Kidney epithelial cell (primary cell): ENCODE data around the gene TSPO2. TPM values are rescaled to one million over a fixed set of nuclear protein-coding genes. Genes with fewer than 3 reads are reported as not detected.

ENCODE experiments used
- DNase-seq: peaks from one replicate; pipeline ENCODE4 v3.0.0-alpha.2; 2010; ENCODE audit warnings: low read depth
- H3K27me3 ChIP-seq: 2 replicates; pipeline ENCODE4 v1.6.0; 2011; ENCODE audit warnings: low read length; ENCODE audit not compliant: control insufficient read depth, insufficient read depth
- H3K36me3 ChIP-seq: 2 replicates; pipeline ENCODE4 v1.5.1; 2011; ENCODE audit warnings: low read length; ENCODE audit not compliant: control insufficient read depth, insufficient read depth
- H3K4me3 ChIP-seq: 2 replicates; pipeline ENCODE4 v1.5.1; 2011; ENCODE audit warnings: low read depth, mild to moderate bottlenecking, control low read depth, low read length
- CTCF ChIP-seq: IDR thresholded peaks from 2 replicates; pipeline ENCODE4 v1.5.1; 2011; ENCODE audit warnings: mild to moderate bottlenecking, moderate library complexity, low read length, control low read depth, inconsistent platforms; ENCODE audit not compliant: insufficient read depth, poor library complexity, severe bottlenecking
- total RNA-seq: library from RNA; depleted of rRNA; stranded (reverse); fragments of >200 nt; gene quantifications from 2 replicates; pipeline ENCODE4 v1.2.3, GENCODE V29; 2015

Gene TSPO2
- total RNA-seq, 1 donor from 2014 or later: not detected

- Histone ChIP-seq H3K4me3 (no peak overlapping the region), H3K27me3 (no peaks in the 10 kb centered on the region), H3K36me3 (no peaks in the 10 kb centered on the region)
- TF ChIP-seq CTCF: no peak
- DNase-seq: no peak
Observed at GRCh38 chr6:41055149-41055548, 12.9 kb downstream of the TSPO2 start.

GRCh38 chr6:41056768-41057490 lies 14.7 kb downstream of the TSPO2 start:
- Histone ChIP-seq H3K27me3 (no peaks in the 10 kb centered on the region), H3K36me3 (no peaks in the 10 kb centered on the region), H3K4me3 (no peak overlapping the region)
- no peak for DNase-seq
- no peak for TF ChIP-seq CTCF

- no peak for DNase-seq
- H3K4me3 ChIP-seq: no peak overlapping the region
Observed at GRCh38 chr6:41058783-41059181, 16.5 kb downstream of the TSPO2 start.

DNA sequence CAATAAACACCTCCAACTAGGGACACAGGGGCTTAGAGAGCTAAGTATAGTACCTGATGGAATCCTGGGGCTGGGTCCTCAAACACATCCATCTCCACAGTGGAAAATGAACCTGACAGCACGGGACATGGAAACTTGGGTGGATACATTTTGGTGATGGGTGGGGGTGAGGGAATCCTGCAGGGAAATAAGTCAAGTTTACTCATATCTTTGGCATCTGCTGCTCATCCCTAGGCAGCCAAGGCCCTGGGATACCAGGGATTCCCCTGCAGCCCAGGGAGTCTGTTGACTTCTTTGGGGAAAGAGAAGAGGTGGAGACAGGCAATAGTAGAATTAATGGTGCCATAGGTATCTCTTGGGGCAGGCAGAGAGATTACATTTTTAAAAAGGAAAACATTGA lies 17.3 kb downstream of the TSPO2 start:
- H3K4me3 ChIP-seq: no peak overlapping the region
- DNase-seq: no peak
- no peaks in the 10 kb centered on the region for H3K27me3 ChIP-seq
- no peaks in the 10 kb centered on the region for H3K36me3 ChIP-seq
- no peak for TF ChIP-seq CTCF

More at GRCh38 chr6:41058783-41059181, 16.5 kb downstream of the TSPO2 start:
- no peak for TF ChIP-seq CTCF
- Histone ChIP-seq H3K27me3 (no peaks in the 10 kb centered on the region), H3K36me3 (no peaks in the 10 kb centered on the region)

GRCh38 chr6:41061196-41061726 lies 19.0 kb downstream of the TSPO2 start:
- DNase-seq: no peak
- Histone ChIP-seq H3K27me3 (no peaks in the 10 kb centered on the region), H3K36me3 (no peaks in the 10 kb centered on the region), H3K4me3 (no peak overlapping the region)
- no peak for TF ChIP-seq CTCF

DNA sequence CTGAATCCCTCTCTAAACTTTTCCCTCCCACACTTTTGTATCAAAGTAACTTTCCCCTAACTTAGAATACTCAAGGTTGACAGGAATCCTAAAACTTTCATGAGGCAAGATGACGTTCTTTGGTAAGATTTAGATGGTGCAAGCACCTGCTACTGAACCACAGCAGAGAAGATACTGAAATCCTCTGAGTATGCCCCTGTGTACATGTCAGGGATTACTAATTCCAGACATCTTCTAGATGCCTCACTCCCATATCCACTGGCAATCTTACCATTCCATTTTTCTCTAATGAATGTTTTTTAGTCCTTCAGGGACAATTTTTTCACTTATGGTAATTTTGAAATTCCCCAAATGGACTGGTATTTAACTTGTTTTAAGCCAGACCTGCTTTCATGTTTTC lies 19.8 kb downstream of the TSPO2 start:
- DNase-seq: no peak
- H3K36me3 ChIP-seq: no peaks in the 10 kb centered on the region
- no peaks in the 10 kb centered on the region for H3K27me3 ChIP-seq
- no peak overlapping the region for H3K4me3 ChIP-seq
- no peak for TF ChIP-seq CTCF
